Activated CD4-positive, alpha-beta T cell treated with anti-CD3 and anti-CD28 coated beads for 48 hours (primary cell): ENCODE results near the gene NAP1L4.

ENCODE experiments used
- DNase-seq: peaks from one replicate; pipeline ENCODE4 v3.0.0-alpha.2; 2020

The NAP1L4 gene, protein sequence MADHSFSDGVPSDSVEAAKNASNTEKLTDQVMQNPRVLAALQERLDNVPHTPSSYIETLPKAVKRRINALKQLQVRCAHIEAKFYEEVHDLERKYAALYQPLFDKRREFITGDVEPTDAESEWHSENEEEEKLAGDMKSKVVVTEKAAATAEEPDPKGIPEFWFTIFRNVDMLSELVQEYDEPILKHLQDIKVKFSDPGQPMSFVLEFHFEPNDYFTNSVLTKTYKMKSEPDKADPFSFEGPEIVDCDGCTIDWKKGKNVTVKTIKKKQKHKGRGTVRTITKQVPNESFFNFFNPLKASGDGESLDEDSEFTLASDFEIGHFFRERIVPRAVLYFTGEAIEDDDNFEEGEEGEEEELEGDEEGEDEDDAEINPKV

DNA sequence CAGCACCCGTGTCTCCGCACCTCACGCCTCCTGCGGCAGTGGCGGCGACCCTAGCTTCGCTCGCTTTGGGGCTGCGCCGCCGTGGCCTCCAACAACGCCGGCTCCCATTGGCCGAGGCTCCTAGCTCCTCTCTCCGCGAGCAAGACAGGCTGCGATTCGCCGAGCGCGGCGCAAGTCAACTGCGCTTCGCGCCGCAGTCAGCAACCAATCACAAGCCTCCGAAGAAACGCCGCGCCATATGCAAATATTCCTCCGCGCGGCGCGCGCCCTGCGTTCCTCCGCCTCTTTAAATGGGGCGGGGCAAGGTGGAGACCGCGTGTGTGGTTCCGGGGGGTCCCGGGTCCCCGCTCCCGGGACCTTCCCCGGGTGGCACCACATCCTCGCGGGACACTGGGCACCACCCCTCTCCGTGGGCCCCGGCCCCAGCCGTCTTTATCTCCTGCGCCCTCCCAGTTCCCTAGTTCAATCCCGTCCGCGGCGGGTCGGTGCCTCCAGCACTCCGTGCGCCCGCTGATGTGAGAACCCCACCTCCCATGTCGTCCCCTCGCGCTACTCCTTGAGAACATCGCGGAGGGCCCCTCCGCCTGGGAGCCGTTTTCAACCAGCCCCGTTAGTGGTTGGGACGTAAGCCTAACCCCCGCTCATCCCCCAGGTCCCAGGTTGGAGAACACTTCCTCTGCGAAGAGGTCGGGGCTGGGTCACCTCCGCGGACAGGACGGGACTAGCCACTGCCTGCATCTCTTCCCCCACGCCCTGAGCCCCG, at the start of gene NAP1L4:
Gene NAP1L4 (minus strand): TSS at position 96 of the 763 bp plus-strand sequence. CDS start 13,109 bp downstream, outside the sequence.
- DNase-seq, result peak; percentile 97

GRCh38 chr11:3040881-3041280, 48.8 kb upstream of the NAP1L4 start:
- no peak for DNase-seq

- DNase-seq, result no peak
Measured at GRCh38 chr11:3037945-3038271, 45.8 kb upstream of the NAP1L4 start.

- DNase-seq, result peak; percentile 59
Measured at GRCh38 chr11:3037040-3037944, 45.2 kb upstream of the NAP1L4 start.

- no peak for DNase-seq
Measured at GRCh38 chr11:3036419-3036818, 44.3 kb upstream of the NAP1L4 start.

- DNase-seq, result no peak
Measured at GRCh38 chr11:3035333-3035732, 43.2 kb upstream of the NAP1L4 start.

DNA sequence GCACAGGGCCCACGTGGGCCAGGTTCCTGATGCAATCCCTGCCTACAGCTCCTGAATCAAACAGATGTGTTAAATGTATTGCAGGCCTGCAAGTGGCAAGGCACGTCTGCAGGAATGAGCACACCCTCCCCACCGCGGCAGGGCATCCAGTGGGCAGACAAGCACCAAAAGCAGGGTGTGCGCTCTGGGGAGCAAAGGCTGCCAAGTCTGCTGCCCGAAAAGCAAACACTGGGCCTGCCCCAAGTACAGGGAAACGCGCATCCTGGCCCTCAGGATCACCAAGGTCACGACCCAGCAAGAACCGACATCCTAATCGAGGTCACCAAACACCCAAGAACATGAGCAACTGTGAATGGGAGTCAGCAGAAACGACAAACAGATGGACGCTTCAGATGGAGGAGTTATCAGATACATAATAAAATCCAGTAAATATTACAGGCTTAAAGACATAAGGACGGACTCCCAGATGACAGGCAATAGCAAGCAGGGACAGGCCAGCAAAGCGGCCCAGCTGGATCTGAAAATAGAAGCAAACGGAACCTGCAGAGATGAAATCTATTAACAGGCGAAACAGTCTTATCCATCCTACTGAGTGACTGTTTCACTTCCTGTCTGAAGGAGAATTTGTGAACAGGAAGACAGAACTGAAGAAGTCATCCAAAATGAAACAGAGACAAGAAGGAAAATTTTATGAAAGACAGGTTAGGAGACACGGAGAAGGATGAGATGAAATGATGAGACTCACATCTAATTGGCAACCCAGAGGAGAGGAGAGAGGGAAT, 38.4 kb upstream of the NAP1L4 start:
- DNase-seq, result no peak

- DNase-seq, result no peak
Measured at GRCh38 chr11:3028813-3029212, 36.7 kb upstream of the NAP1L4 start.

DNA sequence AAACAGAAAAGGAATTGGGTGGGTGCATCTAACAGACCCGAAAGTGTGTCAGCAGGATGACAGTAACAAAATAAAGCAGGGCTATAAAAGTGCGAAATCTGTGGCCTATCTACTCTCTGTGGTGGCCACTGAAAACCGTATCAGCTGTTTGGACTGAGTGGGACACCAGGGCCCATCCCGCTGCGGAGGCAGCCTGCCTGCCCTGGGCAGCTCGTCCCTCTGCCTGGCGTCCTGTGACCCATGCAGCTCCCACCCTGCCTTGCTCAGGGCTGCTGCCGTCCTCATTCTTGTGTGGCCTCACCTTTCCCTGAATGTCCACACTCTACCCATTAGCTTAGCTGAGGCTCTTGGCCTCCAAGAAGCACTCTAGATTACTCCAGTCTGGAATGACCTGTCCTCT, 34.7 kb upstream of the NAP1L4 start:
- no peak for DNase-seq

- no peak for DNase-seq
Measured at GRCh38 chr11:3022982-3023381, 30.9 kb upstream of the NAP1L4 start.

DNA sequence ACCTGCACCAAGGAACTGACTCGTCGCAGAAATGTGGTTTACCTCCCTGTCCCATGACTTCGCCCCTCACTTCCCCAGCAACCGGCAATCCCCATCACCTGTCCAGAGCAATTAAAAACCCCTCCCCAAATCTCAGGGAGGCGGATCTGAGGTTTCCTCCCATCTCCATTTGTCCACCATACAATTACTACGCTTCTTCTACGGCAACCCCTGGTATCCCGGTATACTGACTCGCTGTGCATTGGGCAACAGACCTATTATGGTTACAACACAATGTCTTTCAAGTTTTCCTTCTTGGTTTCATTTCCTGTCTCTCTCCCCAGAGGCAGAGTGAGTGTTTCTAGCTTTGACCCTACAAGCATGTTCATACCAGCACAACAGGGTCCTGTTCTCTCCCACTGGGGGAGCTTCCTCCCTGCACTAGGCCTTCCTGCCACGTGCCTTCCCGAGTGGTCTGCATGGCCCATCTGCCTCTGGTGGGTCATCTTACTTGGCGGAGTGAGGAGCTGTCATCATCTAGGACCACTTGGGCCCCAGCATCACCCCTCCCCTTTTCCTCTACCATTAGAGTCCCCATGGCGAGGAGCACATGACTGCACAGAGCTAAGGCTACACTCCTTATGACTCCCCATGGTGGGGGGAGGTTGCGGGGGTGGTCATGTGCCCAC, 30.3 kb upstream of the NAP1L4 start:
- no peak for DNase-seq

DNA sequence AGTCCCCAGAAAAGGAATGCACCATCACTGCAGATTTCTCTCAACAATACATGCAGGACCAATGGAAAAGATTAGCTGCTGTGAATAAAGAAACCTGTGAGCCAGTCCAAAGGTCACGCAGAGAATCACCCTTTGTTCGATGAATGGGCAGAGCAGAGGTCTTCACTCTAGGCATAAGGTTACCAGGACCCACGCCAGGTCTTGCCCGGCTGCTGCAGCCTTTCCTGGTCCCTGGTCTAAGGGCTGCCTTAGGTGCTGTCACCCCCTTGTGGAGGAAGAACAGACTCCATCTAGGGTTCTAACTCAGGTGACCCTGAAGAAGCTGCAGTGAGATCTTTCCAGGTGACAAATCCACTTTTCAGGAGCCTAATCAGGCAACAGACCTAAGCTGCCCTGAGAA, 29.0 kb upstream of the NAP1L4 start:
- peak; percentile 31 for DNase-seq

DNA sequence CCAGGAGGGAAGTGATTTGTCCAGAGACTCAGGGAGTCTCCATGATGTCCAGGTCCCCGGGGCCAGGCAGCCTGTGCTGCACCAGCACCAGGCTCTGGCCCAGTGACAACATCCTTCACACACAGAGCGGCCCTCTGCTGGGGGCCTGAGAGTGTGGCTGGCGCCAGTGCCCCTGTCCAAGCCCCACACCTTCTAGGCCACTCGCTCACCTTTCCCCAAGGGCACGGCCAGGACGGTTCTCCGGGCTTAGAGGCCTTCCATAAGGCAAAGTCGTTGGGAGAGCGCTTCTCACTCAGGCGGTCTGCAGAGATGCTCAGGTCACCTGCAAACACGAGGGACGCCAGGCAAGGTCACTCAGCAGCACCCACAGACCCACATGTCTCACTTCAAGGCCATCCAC, 27.9 kb upstream of the NAP1L4 start:
- DNase-seq, result no peak

DNA sequence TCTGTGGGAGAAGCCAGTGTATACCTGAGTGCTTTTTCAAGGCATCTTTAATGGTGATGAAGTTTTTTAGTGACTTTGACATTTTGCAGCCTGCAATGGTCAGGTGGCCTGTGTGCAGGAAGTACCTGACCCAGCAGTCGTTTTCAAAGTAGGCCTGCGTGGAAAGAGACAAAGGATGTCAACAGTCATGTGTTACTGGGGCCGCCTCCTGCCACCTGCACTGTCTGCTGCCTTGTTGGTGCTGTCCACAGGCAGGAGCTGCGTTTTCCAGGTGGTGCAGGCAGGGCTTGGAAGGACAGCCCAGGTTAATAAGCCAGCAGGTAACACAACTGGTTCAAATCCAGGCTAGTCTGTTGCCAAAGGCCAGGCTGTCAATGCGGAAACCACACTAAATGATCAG, 26.5 kb upstream of the NAP1L4 start:
- no peak for DNase-seq

DNA sequence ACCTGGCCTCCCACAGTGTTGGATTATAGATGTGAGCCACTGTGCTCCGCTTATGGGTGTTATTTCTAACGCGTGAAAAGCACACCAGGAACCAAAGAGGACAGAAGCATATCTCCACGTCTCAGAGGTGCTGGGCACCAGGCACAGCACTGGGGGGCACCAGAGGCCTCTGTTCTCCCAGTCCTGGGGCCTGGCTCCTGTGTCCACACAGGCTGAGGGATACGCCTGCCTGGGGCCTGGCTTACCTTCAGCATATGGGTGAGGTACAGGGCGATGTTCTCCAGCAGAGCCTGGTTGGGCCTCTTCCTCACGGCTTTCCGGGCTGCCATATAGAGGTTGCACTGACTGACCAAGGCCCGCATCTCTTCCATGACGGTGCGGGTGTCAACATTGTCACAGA, 24.7 kb upstream of the NAP1L4 start:
- no peak for DNase-seq

DNA sequence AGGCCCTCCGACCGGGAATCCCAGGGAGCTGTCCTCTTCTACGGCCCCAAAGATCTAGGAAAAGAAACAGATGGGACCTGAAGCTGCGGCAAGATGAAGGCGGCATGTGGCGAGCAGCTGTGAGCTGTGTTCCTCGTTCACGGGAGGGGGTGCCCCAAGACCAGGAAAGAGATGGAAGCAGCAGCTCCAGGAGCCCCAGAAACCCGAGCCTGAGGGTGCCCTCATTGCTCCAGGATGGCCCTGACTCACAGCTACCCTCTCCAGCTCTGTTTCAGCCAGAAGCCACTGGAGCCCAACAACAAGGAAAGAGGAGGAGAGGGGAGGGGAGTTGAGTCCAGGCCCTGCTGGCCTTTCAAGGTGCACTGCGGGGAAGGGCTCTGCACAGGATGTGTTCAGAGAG, 23.7 kb upstream of the NAP1L4 start:
- no peak for DNase-seq

DNA sequence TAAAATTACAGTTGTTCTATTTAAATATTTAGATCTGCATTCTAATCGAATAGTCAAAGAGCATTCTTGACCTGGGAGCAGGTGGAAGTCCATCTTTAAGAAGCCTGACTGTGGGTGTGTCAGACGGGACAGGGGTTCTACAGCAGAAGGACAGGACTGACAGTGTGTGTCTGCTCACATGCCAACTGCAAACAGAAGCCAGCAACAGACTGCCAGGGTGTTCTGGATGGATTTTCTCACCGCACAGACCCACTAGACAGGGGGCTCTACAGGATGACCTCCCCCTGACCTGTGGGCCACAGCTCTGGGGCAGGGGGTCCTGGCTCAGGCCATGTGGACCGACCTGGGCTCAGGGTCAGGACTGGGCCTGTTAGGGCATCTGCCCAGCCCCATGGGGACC, 22.8 kb upstream of the NAP1L4 start:
- DNase-seq, result no peak

DNA sequence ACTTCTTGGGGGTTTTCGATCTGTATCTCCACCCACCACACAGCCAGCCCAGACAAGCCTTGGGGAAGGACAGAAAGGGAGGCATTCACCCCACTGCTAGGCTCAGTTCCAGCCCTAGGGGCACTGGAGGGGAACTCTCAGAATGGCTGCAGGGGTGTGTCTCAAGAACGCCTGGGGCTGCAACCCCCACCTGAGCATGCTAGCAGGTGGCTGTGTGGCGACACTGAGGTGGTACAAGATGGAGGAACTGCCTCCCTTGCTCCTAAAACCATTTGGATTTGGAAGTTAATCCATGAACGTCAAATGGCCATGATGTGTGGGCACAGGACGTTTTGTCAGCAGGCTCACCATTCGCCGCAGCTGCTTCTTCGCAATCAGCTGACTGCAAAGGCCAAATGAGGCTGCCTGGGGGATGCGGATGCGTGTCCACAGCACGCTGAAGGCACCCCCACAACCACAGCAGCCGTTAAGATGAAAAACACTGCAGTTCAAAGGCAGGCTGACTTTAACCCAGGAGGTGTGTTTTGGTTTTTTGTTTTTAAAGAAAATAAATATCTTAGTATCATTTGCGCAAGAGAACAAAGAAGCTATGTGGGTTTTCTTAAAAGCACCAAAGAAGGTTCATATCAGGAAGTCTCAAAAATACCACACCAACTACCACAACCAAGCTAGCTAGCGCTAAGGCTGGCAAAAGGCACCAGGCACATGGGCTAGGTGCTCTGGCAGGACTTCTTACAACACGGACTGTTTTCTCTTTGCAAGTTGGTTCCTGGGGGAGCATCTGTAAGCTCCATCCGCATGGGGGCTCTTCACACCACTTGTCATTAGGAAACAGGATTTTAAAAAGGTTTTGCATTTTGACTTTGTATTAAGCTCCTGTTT, 22.2 kb upstream of the NAP1L4 start:
- peak; percentile 63 for DNase-seq

- DNase-seq, result no peak
Measured at GRCh38 chr11:3011891-3012885, 20.1 kb upstream of the NAP1L4 start.
